Stimulated activated CD8-positive, alpha-beta memory T cell treated with anti-CD3 and anti-CD28 coated beads, Interleukin-15, amount 100 ng/mL, for 4 hours (primary cell): ENCODE measurements around the gene PRKCB.
"Not testable (repeated sequence)": the region's sequence is repeated elsewhere in the genome, so short reads cannot be mapped to it uniquely, and the experiment has no call there.

Experiments used
- DNase-seq, 2 donors: peaks; one replicate each; pipeline ENCODE4 v3.0.0-alpha.2; 2020; ENCODE audit warnings: low read depth in 2 of 2

Gene PRKCB

GRCh38 chr16:24088767-24089166 is 253.0 kb downstream of the PRKCB start:
- DNase-seq = no peak

- no peak for DNase-seq
Measured at GRCh38 chr16:24091125-24091524, 255.3 kb downstream of the PRKCB start.

GRCh38 chr16:24093049-24093448 is 257.3 kb downstream of the PRKCB start:
- no peak for DNase-seq

GRCh38 chr16:24094660-24095059 is 258.9 kb downstream of the PRKCB start:
- DNase-seq = no peak

GRCh38 chr16:24098896-24099295 is 263.1 kb downstream of the PRKCB start:
- DNase-seq = no peak

GRCh38 chr16:24101431-24101830 is 265.6 kb downstream of the PRKCB start:
- no peak for DNase-seq

GRCh38 chr16:24102209-24102660 is 266.5 kb downstream of the PRKCB start:
- no peak for DNase-seq

- not testable (repeated sequence) for DNase-seq
Measured at GRCh38 chr16:24105471-24105870, 269.7 kb downstream of the PRKCB start.

- not testable (repeated sequence) for DNase-seq
Measured at GRCh38 chr16:24108090-24108489, 272.3 kb downstream of the PRKCB start.

- DNase-seq = no peak
Measured at GRCh38 chr16:24111724-24112302, 276.0 kb downstream of the PRKCB start.

- no peak for DNase-seq
Measured at GRCh38 chr16:24113115-24113745, 277.4 kb downstream of the PRKCB start.

GRCh38 chr16:24114876-24115275 is 279.1 kb downstream of the PRKCB start:
- DNase-seq = no peak

GRCh38 chr16:24116046-24116776 is 280.4 kb downstream of the PRKCB start:
- no peak for DNase-seq

GRCh38 chr16:24116989-24117388 is 281.2 kb downstream of the PRKCB start:
- DNase-seq = no peak

- DNase-seq = no peak
Measured at GRCh38 chr16:24117680-24118079, 281.9 kb downstream of the PRKCB start.

- no peak for DNase-seq
Measured at GRCh38 chr16:24118126-24118821, 282.5 kb downstream of the PRKCB start.

GRCh38 chr16:24119807-24120206 is 284.0 kb downstream of the PRKCB start:
- DNase-seq = no peak

GRCh38 chr16:24123275-24123674 is 287.5 kb downstream of the PRKCB start:
- no peak for DNase-seq

- no peak for DNase-seq
Measured at GRCh38 chr16:24124291-24124690, 288.5 kb downstream of the PRKCB start.

GRCh38 chr16:24125214-24125613 is 289.4 kb downstream of the PRKCB start:
- DNase-seq = no peak

GRCh38 chr16:24129412-24129918 is 293.7 kb downstream of the PRKCB start:
- DNase-seq = no peak

- DNase-seq = no peak
Measured at GRCh38 chr16:24130494-24131085, 294.8 kb downstream of the PRKCB start.
